HG02642 (cell line): ENCODE data around the gene SIPA1L3.

Experiments
- ATAC-seq: cut with Tn5 transposase; IDR thresholded peaks from one replicate; pipeline ENCODE4 v1.9.1; 2021; ENCODE audit warnings: mild to moderate bottlenecking; ENCODE audit not compliant: unreplicated experiment, poor library complexity

SIPA1L3 gene

DNA sequence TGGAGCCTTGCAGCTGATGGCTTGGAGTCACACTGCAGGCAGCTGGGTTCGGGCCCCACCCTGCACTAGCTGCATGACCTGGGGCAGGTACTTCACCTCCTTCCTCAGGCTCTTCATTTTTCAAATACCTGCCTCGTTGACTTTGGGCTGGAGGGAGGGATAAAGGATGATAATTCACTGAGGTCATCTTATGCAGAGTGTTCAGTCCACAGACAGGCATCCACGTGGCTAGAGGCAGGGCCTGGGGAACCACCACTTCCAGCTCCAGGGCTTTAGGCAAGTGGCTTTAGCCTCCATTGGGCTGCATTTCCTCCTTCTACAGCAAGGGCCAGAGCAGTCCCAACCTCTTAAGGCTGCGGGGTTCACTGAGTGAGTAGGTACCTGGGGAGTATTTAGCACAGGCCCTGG lies 84.8 kb downstream of the SIPA1L3 start:
- no peak for ATAC-seq

DNA sequence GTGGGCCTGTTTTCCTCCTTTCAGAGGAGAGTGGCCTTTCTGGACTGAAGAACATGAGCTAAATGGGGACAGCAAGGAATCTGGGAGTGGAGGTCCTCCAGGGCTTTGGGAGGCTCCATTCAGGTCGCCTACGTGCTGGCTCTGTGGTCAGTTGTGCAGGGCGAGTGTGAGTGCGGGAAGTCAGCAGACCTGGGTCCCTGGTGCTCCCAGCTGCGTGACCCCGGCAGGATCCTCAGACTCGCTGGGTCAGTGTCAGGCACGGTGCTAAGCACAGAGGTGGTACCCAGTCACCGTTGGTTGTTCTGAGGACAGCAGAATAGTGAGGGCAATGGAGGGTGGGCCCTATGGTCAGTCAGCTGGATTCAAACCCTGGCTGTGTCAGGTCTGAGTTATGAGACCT lies 85.8 kb downstream of the SIPA1L3 start:
- ATAC-seq = no peak

DNA sequence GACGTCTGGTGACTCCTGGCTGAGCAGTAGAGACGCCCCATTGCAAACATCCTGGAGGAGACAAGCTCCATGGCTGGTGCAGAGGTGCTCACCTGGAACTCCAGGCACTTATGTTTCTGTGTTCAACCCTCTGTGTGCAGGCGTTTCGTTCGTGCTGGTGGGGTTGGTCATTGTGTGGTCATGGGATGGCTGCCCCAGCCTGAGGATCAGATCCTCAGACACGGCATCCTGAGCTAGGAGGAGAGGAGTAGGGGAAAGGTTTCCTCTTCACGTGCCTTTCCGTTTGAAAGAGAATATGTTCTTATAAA lies 87.8 kb downstream of the SIPA1L3 start:
- ATAC-seq = no peak

DNA sequence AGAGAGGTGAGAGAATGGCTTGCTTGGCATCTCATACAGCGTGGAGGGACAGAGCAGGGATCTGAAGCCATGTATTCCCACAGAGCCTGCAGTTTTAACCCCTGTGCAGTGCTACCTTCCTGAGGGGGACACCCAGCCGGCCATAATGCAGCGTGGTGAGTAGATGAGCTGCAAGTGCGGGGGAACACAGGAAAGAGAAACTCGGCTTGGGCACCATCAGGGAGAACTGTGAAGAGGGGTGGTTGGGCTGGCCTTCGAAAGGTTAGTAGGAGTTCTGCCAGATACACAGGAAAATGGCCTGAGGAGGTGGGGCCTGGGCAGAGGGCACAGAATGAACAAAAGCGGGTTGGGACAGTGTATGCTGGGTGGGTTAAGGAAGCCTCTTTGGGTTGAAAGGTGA lies 88.3 kb downstream of the SIPA1L3 start:
- ATAC-seq = no peak

DNA sequence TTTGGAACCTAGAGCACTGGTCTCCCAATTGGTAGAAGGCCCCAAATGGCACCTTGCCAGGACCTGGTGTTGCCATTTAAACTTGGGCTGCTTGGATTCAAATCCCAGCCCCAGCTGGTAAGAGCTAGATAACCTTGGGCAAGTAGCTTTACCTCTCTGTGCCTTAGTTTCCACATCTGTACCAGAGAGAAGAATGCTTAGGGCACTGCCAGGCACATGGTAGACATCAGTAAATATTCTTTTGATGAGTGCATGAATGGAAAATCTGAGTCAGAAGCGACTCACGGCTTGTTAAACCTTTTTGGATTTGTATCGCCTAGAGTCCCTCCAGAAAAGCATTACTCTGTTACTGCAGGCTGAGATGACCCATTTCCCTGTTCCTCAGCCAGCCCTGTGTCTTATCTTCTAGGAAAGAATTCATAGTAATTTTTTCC lies 90.9 kb downstream of the SIPA1L3 start:
- ATAC-seq = no peak

DNA sequence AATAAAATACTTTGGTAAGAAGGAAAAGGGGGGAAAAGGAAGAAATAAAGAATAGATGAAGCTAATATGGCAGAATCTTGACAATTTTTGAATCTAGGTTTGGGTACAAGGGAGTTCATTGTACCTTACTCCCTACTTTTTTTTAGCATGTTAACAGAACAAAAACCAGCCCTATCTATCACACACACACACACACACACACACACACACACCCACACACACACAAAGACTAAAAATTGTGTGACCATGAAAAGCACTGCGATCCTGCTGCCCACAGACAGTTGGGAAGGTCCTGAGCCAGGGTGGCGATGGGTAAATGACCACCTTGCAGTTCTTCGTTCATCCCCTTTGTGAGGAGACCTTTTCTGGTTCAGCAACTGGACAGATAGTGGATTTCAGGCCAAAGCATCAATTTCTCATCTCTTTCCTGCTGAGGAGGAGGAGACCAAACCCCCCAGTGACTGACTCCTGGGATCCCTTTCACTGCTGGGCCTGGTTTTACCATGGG lies 91.8 kb downstream of the SIPA1L3 start:
- no peak for ATAC-seq

DNA sequence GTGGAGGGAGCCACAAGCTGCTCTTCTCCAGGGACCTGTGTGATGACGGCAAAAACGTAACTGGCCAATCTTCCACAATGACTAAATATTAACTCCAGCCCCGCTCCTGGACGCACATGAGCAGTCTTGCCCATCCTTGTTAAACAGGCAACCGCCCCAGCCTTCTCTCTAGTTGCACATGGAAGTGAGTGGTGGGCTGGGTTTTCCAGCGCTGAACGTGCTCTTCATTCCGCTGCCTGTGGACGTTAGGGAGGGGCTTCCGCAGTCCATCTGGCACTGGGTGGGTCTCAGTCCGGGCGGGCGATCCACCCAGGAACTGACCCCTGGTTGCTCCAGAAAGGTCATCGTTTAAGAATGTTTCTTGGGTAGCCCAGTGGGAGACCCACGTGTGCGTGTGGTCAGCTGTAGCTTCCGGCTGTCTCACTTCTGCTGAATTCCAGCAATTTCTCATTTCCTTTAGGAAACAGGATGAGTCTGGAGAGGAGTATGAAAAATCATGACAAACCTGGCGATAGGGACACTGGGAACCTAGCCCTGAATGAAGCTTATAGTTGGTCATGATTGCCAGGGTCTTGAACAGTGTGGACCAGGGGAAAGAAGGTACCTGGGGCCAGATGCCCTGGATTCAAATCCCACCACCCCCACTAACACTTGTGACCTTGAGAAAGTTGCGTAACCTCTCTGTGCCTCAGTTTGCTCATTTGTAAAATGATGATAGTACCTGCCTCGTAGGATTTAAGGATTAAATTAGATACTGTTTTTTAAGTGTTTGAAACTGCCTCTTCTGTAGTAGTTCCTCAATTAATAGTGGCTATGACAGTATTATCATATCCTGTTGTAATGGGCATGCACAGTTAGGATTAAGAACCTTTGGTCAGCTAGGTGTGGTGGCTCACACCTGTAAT lies 92.6 kb downstream of the SIPA1L3 start:
- ATAC-seq = no peak

DNA sequence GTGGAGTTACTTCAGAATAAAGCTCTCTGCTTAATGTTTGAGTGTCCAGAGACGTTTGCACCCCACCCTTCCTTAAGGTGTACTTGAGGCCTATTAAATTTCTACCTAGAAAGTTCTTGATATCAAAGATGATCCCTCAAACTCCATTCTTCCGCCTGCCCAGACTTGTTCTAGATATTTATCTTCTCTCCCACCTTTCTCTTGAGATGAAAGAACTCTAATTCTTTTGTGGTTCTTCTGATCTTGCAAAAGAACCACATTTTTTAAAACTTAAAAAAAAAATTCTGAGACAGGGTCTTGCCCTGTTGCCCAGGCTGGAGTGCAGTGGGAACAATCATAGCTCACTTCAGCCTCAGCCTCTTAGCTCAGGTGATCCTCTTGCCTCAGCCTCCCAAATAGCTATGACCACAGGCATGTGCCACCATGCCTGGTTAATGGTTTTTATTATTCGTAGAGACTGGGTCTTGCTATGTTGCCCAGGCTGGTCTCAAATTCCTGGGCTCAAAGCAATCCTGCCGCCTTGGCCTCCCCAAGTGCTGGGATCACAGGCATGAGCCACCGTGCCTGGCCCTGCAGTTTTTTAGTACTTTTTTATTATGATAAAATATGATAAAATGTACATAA lies 94.3 kb downstream of the SIPA1L3 start:
- no peak for ATAC-seq

DNA sequence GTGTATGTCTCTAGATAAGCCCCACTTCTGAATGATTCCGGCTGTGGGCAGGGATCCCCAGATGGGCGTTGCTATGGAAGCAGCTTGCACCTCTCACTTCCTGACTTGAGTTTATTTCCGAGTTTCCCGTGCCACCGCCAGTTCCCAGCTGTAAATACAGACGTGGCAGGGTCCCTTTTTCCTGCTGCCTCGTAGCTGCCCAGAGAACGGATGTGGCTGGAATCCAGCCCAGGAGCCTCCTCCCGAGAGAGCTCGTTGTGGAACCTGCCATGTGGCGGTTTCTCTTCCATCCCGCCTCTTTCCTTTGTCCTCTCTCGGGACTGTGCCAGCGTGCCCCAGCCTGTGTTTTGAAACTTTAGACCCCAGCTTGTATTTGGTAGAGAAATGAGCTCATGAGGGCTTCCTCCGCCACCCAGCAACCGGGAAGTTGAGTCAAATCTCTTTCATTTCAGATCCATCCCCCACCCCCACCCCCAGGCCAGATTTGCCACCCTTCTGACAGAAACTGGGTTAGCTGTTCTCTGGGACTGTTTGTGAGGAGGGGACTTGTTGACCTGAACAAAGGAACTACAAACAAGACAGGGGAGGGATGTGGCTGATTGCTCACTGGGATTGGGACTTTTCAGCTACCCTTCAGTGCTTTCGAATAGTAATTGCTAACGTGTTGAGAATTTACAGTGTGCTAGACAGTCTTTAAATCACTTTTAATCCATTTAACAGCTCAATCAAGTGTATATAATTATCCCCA lies 96.6 kb downstream of the SIPA1L3 start:
- no peak for ATAC-seq

DNA sequence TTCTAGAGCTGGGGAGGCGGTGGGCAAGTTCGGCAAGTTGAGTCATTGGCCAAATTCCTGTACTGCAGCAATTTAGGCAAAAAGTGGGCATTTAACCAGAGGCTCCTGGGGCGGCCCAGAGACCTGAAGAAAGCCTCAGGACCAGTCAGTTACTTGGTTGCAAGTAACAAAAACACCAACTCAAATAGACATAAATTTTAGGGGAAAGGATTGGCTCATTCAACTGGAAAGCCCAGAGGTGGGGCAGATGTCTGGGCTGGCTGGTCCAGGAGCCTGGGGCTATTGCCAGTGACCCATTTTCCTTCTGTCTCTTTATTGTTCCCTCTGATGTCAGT lies 97.1 kb downstream of the SIPA1L3 start:
- no peak for ATAC-seq

DNA sequence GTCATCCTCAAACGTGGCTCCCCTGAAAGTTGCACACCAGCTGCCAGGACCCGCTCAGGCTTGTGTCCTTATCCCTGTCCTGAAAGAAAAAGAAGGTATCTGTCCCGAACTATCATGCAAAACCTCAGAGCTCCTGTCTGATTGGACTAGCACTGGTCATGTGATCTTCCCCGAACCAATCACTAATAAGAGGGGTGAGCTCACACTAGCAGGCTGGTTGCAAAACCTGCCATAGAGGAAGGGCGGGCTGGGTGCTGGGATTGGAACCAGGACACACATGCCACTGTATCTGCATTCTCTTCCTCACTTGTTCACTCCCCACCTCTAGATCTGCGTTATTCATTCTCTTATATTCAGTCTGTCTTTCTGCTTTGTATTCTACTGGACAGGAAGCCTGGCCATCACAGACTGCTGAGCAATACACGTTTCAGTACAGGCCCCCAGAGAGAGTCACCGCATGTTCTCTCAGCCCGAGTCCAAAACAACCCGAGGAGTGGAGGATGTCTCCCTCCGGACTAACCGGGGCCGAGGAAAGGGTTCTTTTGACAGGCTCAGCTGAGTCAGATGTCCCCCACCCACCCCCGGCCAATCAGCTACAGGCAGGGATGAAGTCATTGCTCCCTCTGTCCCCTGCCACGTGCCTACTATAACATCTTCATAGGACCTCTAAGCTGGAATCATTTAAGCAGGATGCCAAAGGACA lies 97.7 kb downstream of the SIPA1L3 start:
- peak; percentile 74 for ATAC-seq

DNA sequence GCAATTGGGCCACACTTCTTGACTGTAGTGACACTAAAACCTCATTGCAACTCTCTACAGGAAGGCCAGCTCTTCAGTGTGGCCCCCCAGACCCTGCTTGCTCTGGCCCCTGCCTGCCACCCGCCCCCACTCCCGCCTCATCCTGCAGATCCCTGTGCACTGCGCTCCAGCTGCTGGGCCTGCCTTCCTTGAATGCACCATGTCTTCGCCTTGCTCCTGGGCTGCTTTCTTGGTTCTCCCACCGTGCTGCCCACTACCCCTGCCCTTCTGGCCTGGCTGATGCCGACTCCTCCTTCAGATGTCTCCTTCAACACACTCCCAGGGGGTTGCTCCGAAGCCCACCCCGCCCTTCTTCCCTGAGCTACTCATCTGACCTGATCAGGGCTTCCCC lies 98.2 kb downstream of the SIPA1L3 start:
- no peak for ATAC-seq

DNA sequence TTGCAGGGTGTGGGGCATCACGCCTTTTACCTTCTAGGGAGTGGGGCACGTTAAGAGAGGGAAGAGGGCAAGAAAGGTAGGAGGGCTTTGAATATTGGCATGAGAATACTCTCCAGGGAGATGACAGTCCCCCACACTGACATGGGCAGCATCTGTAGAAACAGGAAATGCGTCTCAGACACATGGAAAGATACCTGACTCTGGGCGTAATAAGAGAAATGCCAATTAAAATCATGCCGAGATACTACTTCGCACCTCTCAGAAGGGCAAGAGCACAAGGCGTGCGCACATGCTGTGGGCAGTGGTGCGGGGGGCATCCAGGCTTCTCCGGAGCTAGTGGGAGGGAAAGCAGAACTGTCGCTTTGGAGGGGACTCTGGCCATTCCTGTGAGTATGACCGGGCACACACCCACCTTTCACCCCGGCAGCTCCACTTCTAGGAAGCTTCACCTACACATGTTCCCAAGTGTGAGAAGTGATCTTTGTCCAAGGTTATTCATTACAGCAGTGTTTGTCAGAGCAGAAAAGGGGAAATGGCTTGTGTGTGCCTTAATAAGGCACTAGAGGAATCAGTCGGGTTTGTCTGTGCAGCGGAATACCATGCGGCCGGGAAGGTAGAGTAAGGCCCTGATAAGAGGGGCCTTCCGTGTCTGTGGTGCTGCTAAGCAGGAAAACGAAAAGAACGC lies 99.5 kb downstream of the SIPA1L3 start:
- no peak for ATAC-seq

DNA sequence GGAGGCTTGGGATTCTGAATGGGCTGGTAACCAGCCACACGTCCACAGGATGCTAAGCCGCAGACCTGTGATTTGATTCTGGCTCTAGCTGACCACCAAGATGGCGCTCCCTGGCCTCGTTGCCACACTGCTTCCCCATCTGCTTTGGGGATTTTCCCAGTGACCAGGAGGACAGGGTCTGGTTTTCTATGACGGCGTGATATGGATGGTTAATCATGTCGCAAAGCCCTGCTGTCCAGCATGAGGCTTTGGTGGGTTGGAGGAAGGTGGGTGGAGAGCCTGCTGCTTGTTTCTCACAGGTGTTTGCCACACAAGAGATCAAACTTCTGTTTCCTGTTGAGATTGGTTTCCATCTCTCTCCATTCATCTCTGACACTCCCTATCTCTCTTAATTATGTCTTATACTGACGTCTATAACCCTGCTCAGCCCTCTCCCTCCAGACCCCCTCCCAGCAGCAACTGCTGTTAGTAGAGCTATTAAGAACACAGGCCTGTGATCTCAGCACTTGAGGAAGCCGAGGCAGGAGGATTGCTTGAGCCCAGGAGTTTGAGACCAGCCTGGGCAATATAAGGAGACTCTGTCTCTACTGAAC lies 102.7 kb downstream of the SIPA1L3 start:
- no peak for ATAC-seq

DNA sequence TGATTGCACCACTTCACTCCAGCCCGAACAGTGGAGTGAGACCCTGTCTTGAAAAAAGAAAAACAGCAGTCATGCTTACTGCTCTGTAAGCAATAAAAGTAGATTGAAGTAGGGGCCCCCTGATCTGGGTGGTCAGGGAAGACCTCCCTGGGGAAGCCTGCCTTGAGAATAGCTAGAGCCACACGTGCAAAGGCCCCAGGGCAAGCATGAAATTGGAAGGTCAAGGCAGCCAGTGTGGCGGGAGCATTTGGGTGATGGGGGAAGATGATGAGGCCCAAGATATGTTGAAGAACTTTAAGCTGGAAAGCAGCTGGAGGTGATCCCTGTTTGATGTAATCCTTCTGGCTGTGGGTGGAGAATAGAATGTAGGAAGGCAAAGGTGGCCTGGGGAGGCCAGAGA lies 104.4 kb downstream of the SIPA1L3 start:
- ATAC-seq = no peak

DNA sequence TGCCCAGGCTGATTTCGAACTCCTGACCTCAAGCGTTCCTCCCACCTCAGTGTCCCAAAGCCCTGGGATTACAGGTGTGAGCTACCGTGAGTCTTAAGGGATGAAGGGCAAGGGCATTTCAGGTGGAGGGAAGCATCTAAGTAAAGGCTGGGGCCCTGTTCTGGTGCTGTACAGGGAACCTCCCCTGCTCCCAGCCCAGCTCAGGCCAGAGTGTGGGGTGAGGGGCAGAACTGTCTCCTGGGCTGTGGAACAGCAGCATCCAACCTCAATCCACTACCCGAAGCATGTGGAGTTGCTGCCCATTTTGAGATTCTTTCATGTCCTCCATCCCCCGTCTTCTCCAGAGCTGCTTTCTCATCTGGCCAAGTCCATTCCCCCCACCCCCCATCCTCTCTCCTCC lies 105.3 kb downstream of the SIPA1L3 start:
- ATAC-seq = no peak

DNA sequence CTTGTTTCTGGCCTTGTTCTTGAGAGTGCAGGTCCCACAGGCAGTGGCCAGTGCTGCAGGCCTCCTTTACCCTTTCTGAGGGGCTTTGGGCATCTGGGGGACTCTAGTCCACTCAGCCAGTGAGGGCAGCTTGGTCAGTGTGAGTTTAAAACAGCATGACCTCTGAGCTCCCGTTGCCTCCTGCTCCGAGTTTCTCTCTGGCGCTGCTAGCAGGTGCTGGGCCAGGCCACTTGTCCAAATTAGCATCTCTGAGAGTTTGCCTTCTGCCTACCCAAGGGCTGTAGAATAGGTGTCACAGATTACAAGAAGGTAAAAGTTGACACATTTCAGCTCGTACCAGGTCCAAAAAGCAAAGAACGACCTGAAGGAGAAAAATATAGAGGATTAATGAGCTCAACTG lies 105.9 kb downstream of the SIPA1L3 start:
- ATAC-seq = no peak

DNA sequence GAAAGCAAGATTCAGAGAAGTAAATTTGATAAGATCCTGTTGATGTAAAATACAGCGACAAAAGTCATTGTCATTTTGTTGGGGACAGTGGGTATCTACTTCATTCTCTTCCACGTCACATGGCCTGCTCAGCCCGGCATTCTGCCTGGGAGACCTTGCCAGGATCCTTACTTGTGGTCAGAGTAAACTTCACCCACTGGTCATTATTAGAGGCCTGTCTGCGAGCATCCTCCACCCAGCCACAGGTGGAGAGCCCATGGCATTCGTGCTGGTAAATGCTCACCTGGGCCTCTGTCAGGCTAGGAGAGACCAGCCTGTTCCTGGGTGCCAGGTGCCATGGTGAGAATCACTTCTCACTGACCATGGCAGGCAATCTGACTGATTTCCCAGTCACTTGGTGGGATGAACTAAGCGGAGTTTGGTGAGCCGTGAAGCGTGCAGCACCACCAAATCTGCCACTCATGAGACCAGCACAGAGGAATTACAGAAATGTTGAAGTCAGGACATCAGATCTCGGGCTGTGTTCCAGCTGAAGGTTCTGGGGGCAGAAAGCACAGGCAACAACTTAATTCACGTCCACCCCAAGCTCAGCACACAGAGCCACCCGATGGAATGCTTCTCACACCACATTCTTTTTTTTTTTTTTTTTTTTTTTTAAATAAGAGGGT lies 107.0 kb downstream of the SIPA1L3 start:
- no peak for ATAC-seq

DNA sequence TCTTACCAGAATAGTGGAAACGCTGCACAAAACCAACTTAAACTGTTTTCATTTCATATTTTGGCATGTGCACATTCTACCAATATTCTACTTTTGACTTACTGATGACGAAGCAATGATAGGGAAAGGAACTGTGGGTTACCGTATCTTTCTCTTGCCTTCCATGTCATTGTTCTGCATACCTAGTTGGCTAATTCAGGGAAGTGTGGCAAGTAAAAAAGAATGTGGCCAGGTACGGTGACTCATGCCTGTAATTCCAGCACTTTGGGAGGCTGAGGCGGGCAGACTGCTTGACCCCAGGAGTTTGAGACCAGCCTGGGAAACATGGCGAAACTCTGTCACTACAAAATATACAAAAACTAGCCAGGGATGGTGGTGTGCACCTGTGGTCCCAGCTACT lies 108.2 kb downstream of the SIPA1L3 start:
- ATAC-seq = no peak
